ENCODE measurements around the gene HAT1. TPM values are rescaled to one million over a fixed set of nuclear protein-coding genes. Genes with fewer than 3 reads are reported as not detected.
"Not testable (repeated sequence)": the region's sequence is repeated elsewhere in the genome, so short reads cannot be mapped to it uniquely, and the experiment has no call there.

The HAT1 gene
- 39.8 and 60.1 TPM in 2 replicates for total RNA-seq

- DNase-seq (ENCODE audit: low read depth), result peak; percentile 92
Measured at GRCh38 chr2:171922230-171923022, at the start of gene HAT1. HAT1 (plus strand) TSS chr2:171922461; CDS start chr2:171922501, 40 bp downstream.

- no peak for DNase-seq (ENCODE audit: low read depth)
Measured at GRCh38 chr2:171874517-171874916, 47.7 kb upstream of the HAT1 start.

- no peak for DNase-seq (ENCODE audit: low read depth)
Measured at GRCh38 chr2:171874963-171875362, 47.3 kb upstream of the HAT1 start.

- peak; percentile 73 for DNase-seq (ENCODE audit: low read depth)
Measured at GRCh38 chr2:171878481-171878993, 43.7 kb upstream of the HAT1 start.

GRCh38 chr2:171879865-171880264 lies 42.4 kb upstream of the HAT1 start:
- no peak for DNase-seq (ENCODE audit: low read depth)

GRCh38 chr2:171880774-171881173 lies 41.5 kb upstream of the HAT1 start:
- no peak for DNase-seq (ENCODE audit: low read depth)

GRCh38 chr2:171882089-171882769 lies 40.0 kb upstream of the HAT1 start:
- DNase-seq (ENCODE audit: low read depth), result no peak

GRCh38 chr2:171883275-171883893 lies 38.9 kb upstream of the HAT1 start:
- no peak for DNase-seq (ENCODE audit: low read depth)

GRCh38 chr2:171889333-171889732 lies 32.9 kb upstream of the HAT1 start:
- no peak for DNase-seq (ENCODE audit: low read depth)

GRCh38 chr2:171889808-171890207 lies 32.5 kb upstream of the HAT1 start:
- DNase-seq (ENCODE audit: low read depth), result no peak

- peak; percentile 14 for DNase-seq (ENCODE audit: low read depth)
Measured at GRCh38 chr2:171893196-171893823, 29.0 kb upstream of the HAT1 start.

- peak; percentile 66 for DNase-seq (ENCODE audit: low read depth)
Measured at GRCh38 chr2:171893824-171894611, 28.2 kb upstream of the HAT1 start, which contains the start of gene SLC25A12. SLC25A12 (minus strand) TSS chr2:171894244; CDS start chr2:171894214, 30 bp downstream.

GRCh38 chr2:171894612-171894947 lies 27.7 kb upstream of the HAT1 start:
- no peak for DNase-seq (ENCODE audit: low read depth)

- DNase-seq (ENCODE audit: low read depth), result no peak
Measured at GRCh38 chr2:171895786-171896185, 26.5 kb upstream of the HAT1 start.

- DNase-seq (ENCODE audit: low read depth), result not testable (repeated sequence)
Measured at GRCh38 chr2:171899623-171900282, 22.5 kb upstream of the HAT1 start.

- DNase-seq (ENCODE audit: low read depth), result no peak
Measured at GRCh38 chr2:171902840-171903420, 19.3 kb upstream of the HAT1 start.

- no peak for DNase-seq (ENCODE audit: low read depth)
Measured at GRCh38 chr2:171908235-171908634, 14.0 kb upstream of the HAT1 start.

GRCh38 chr2:171909266-171909665 lies 13.0 kb upstream of the HAT1 start:
- no peak for DNase-seq (ENCODE audit: low read depth)

- DNase-seq (ENCODE audit: low read depth), result no peak
Measured at GRCh38 chr2:171910494-171910893, 11.8 kb upstream of the HAT1 start.

- DNase-seq (ENCODE audit: low read depth), result no peak
Measured at GRCh38 chr2:171913517-171913916, 8.7 kb upstream of the HAT1 start.
